GM12874 (cell line): ENCODE data around the gene CLNK.

Experiments used
- TF ChIP-seq, protein P1 (sequence below): IDR thresholded peaks from 2 replicates; pipeline ENCODE4 v1.5.1; 2011; ENCODE audit warnings: low read depth, mild to moderate bottlenecking, control low read depth, low read length, moderate library complexity; ENCODE audit not compliant: insufficient read depth

CLNK gene

DNA sequence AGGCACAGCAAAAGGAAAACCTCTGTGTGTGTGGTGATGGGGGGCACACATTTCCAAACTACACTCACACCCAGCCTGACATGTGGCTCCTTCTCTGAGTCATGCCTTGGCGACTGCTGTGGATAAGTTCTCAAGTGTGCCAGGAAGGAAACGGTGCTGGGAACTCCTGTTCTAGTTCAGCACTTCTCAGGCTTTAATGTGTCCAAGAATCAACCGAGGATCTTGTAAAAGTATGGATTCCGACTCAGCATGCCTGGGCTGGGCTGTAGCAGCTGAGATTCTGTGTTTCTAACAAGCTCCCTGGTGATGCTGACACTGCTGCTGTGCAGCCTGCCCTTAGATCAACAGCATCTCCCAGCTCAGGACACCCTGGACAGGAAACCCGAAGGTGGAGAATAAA is 20.2 kb downstream of the CLNK start:
- TF ChIP-seq, protein P1, sequence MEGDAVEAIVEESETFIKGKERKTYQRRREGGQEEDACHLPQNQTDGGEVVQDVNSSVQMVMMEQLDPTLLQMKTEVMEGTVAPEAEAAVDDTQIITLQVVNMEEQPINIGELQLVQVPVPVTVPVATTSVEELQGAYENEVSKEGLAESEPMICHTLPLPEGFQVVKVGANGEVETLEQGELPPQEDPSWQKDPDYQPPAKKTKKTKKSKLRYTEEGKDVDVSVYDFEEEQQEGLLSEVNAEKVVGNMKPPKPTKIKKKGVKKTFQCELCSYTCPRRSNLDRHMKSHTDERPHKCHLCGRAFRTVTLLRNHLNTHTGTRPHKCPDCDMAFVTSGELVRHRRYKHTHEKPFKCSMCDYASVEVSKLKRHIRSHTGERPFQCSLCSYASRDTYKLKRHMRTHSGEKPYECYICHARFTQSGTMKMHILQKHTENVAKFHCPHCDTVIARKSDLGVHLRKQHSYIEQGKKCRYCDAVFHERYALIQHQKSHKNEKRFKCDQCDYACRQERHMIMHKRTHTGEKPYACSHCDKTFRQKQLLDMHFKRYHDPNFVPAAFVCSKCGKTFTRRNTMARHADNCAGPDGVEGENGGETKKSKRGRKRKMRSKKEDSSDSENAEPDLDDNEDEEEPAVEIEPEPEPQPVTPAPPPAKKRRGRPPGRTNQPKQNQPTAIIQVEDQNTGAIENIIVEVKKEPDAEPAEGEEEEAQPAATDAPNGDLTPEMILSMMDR = no peak

DNA sequence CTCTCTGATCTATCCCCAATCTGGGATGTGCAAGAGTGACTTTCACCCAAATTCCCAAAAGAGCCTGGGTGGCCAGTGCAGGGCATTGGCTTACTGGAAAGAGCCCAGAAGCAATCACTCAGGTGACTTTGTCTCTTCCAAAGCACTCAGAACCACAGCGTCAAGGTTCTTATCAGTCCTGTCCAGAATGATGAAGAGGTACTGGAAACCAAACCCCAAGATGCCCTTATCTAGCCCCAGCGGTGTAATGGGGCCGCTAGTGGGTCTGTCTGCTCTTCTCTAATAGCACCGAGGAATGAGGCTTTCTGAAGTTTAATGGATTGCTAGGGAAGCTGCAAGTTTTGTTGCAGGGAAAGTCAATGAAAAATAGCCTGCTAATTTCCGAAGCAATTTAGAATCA is 21.6 kb downstream of the CLNK start:
- TF ChIP-seq, protein P1 = no peak

DNA sequence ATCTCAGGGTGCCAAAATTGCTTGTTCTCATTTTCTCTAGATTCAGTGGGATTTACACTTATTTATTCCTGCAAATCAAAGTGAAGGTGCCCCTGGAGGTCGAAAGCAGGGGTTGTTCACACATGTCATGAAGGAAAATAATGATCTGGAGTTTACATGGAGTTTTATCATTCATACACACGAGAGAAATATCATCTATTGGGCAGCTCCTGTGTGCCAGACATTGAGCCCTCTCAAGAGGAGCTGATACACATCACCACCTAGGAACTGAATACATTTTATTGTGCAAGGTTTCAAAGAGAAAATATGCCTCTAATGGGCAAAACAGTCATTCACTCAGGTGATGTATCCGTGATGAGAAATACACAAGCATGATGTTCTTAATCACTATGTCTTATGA is 23.5 kb downstream of the CLNK start:
- TF ChIP-seq, protein P1 = no peak

DNA sequence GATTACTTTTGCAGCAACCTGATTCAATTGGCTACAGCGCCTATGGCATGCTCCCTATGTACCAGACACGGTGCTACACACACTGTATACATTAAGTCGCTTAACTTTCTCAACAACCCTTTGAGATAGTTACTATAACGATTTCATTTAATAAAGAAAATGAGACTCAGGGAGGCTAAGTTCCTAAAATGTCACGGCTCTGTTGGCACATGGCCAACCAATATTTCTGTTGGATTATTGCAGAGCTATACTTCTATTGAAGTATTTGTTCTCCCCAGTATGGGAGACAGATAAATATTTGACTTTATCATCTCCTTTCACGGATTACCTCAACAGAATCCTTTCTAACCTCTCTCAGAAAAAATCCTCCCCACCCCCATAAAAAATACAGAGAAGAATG is 25.3 kb downstream of the CLNK start:
- TF ChIP-seq, protein P1 = no peak

DNA sequence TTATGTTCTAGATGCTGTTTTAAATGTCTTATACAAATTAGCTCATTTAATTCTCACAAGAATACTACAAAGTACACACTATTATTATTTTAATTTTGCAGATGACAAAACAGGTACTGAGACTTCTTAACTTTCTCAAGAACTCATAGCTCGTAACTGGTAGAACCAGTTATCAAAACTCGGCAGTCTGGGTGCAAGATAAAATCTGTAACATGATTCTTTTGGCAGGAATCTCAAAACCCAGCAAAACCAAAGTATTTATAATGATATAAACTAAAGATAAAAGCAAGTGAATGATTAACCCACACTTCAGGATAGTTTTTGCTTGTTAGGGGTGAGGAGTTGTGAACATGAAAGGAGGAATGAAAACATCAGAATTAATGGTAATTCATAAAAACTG is 27.6 kb downstream of the CLNK start:
- TF ChIP-seq, protein P1 = no peak

DNA sequence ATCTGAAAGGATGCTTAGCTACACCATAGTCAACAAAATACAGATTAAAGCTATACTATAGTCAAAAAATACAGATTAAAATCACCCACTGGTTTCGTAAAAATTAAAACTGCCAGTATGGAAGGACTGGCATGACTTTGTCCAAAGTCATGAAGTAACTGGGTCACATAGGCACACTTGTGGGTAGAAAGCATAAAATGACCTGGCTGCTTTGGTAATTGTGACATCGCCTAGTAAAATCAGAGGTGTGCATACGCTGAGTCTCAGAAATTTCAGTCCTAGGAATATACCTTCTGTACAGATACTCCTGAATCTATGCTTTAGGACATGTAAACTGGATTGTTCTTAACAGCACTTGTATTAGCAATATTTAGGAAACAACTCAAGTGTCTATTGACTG is 28.1 kb downstream of the CLNK start:
- TF ChIP-seq, protein P1 = no peak

DNA sequence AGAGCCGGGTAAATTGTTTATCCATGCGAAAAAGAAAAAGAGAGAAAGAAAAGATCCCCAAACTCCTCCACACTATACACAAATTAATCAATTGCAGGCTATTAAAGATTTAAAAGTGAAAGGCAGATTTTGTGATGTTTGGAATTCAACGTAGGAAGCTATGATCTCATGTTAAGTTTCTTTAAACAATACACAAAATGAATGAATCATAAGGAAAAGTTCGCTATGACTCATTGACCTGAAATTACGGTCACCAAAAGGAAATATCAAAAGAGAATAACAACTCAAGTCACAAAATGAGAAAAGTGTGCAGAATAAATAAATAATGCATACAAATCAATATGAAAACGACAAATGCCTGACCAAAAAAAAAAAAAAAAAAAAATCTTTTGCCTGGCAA is 28.6 kb downstream of the CLNK start:
- TF ChIP-seq, protein P1 = no peak

DNA sequence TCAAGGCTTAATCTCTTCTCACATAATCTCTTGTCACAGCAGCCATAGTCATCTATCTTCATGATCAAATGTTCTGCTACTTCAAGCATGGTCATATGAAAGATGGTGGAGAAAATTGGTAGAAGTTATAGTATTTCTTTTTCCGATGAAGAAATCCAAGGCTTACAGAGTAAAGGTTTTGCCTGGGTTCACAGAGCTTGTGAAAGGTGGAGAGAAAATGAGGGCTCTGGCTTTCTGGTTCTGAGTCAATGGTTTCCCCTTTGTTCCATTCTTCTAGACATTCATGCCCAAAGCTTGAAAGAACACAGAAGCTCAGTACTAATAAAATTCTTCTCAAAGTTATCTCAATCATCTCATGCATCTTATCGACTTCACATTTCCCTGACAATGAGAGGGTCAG is 36.1 kb downstream of the CLNK start:
- TF ChIP-seq, protein P1 = no peak
